SU-DHL-6 (cell line): ENCODE measurements around the gene TMEM37.
A peak's percentile ranks its signal among the peaks of the same experiment; 100 is the strongest.

Experiments used
- H2AFZ ChIP-seq: fragments of 200-600 bp; sonication (generic); 2 replicates; pipeline ENCODE4 v1.6.1; 2014; ENCODE audit warnings: low read depth, mild to moderate bottlenecking, moderate library complexity, mixed read lengths, antibody characterized with exemption, low read length; ENCODE audit not compliant: severe bottlenecking
- H3F3A ChIP-seq: fragments of 200-600 bp; shearing (Covaris generic); 2 replicates; pipeline ENCODE4 v1.6.0; 2016; ENCODE audit warnings: antibody characterized with exemption, mild to moderate bottlenecking; ENCODE audit not compliant: insufficient read depth
- H3K27ac ChIP-seq: fragments of 200-600 bp; sonication (generic); 2 replicates; pipeline ENCODE4 v1.5.1; 2016; ENCODE audit warnings: low read depth, mild to moderate bottlenecking, low read length, moderate library complexity, mixed read lengths
- H3K27me3 ChIP-seq: fragments of 200-600 bp; sonication (generic), shearing (Covaris generic); 2 replicates; pipeline ENCODE4 v1.6.0; 2014; ENCODE audit warnings: mild to moderate bottlenecking, low read length
- H3K36me3 ChIP-seq: fragments of 200-600 bp; sonication (generic); 2 replicates; pipeline ENCODE4 v1.6.1; 2014; ENCODE audit warnings: mild to moderate bottlenecking, low read length, mixed read lengths
- H3K4me2 ChIP-seq: fragments of 300-600, 200-600 bp; shearing (Covaris generic), sonication (generic); 2 replicates; pipeline ENCODE4 v1.6.0; 2014; ENCODE audit warnings: low read length, low read depth, mild to moderate bottlenecking; ENCODE audit not compliant: poor library complexity, severe bottlenecking
- H3K4me3 ChIP-seq: fragments of 200-600 bp; sonication (generic); 2 replicates; pipeline ENCODE4 v1.5.1; 2014; ENCODE audit warnings: antibody characterized with exemption, low read length, mild to moderate bottlenecking, mixed read lengths; ENCODE audit not compliant: insufficient read depth, poor library complexity, severe bottlenecking
- H3K79me2 ChIP-seq: fragments of 200-600 bp; sonication (generic); 2 replicates; pipeline ENCODE4 v1.6.1; 2014; ENCODE audit warnings: mild to moderate bottlenecking, low read length, moderate library complexity; ENCODE audit not compliant: insufficient read depth
- H3K9ac ChIP-seq: fragments of 200-600 bp; sonication (generic); 2 replicates; pipeline ENCODE4 v1.7.0; 2014; ENCODE audit warnings: mild to moderate bottlenecking, low read length
- H3K9me2 ChIP-seq: fragments of 200-600 bp; sonication (generic); replicated peaks from 2 replicates; pipeline ENCODE4 v1.6.1; 2014; ENCODE audit warnings: low read length; ENCODE audit not compliant: insufficient read depth
- H3K9me3 ChIP-seq: fragments of 200-600 bp; sonication (generic); 2 replicates; pipeline ENCODE4 v1.6.1; 2014; ENCODE audit warnings: low read length, mixed read lengths; ENCODE audit not compliant: insufficient read depth
- H4K20me1 ChIP-seq: fragments of 200-600 bp; sonication (generic); 2 replicates; pipeline ENCODE4 v1.6.1; 2014; ENCODE audit warnings: low read depth, mild to moderate bottlenecking, antibody characterized with exemption, low read length, moderate library complexity, mixed read lengths
- CTCF ChIP-seq: fragments of 200-600 bp; sonication (generic); IDR thresholded peaks from one replicate; pipeline ENCODE4 v1.5.1; 2017; ENCODE audit warnings: antibody characterized with exemption, mild to moderate bottlenecking, low read length, moderate library complexity; ENCODE audit not compliant: insufficient read depth, poor library complexity, severe bottlenecking
- EZH2phosphoT487 ChIP-seq: fragments of 200-600 bp; sonication (generic), shearing (Covaris generic); conservative IDR thresholded peaks from 2 replicates; pipeline ENCODE4 v1.6.1; 2018; ENCODE audit warnings: mild to moderate bottlenecking, antibody characterized with exemption, low read length, moderate library complexity, mixed read lengths

The TMEM37 gene, protein sequence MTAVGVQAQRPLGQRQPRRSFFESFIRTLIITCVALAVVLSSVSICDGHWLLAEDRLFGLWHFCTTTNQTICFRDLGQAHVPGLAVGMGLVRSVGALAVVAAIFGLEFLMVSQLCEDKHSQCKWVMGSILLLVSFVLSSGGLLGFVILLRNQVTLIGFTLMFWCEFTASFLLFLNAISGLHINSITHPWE

DNA sequence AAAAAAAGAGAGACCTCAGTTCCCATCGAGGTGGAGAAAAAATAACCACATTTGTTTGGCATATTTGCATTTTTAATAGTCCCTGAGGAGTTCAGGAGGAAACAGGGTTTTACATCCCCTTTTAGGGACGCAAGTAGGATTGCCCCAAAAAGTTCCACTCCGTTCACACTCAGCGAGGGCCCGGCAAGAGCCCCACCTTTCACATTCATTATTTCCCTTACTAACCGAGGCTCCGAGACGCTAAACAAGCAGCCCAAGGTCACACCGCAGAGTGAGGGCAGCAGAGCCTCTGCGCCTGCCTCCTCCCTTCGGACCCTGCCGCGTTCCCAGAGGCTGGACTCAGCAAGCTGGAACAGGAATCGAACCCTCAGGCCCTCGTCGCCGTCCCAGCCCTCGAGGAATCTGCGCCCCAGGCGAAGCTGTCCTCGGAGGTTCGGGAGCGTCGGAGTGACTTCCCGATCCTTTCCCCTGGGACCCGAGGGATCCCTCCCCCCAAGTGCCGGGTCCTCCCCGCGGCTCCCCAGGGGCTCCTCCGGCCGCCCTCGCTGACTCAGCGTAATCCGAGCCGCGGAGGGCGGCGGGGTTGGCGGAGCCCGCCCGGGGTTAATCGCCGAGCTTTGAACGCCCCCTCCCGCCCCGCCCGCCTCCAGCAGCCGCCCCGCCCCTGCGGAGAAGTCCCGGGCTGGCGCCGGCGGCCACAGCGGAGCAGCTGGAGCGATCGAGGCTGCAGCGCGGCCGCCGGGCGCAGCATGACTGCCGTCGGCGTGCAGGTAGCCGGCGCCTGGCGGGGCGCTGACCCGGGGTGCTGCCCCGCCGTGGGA, at the start of gene TMEM37:
Gene TMEM37, plus strand, starts transcription at position 700 of the 821 bp plus-strand sequence. Its CDS starts 50 bp downstream, at position 750.
- H3K27ac ChIP-seq = no peak within 1 kb of the TSS
- peak within 1 kb of the TSS; percentile 62 for H3K4me2 ChIP-seq
- H3K4me3 ChIP-seq = peak within 1 kb of the TSS; percentile 44
- H3K27me3 ChIP-seq = no peaks in the 10 kb centered on the region
- no peaks in the 10 kb centered on the region for H4K20me1 ChIP-seq
- H3K9ac ChIP-seq = peak within 1 kb of the TSS; percentile 22; the same call in 1 of the 2 replicates
- no peaks in the 10 kb centered on the region for H3K9me3 ChIP-seq
- no peaks in the 10 kb centered on the region for H3K9me2 ChIP-seq
- no peaks in the 10 kb centered on the region for H3K36me3 ChIP-seq
- H3K79me2 ChIP-seq = no peaks in the 10 kb centered on the region
- TF ChIP-seq EZH2phosphoT487 (no peak), CTCF (no peak)
- H3F3A ChIP-seq = no peaks in the 10 kb centered on the region
- H2AFZ ChIP-seq = peak within 1 kb of the TSS; percentile 50

GRCh38 chr2:119383410-119384140, 48.1 kb upstream of the TMEM37 start:
- Histone ChIP-seq H3K9me2 (no peaks in the 10 kb centered on the region), H3K9ac (no peak overlapping the region), H2AFZ (no peak overlapping the region), H4K20me1 (no peaks in the 10 kb centered on the region), H3K4me3 (no peak overlapping the region), H3K79me2 (no peaks in the 10 kb centered on the region), H3K27me3 (no peaks in the 10 kb centered on the region), H3K36me3 (no peaks in the 10 kb centered on the region), H3F3A (no peaks in the 10 kb centered on the region), H3K9me3 (no peaks in the 10 kb centered on the region), H3K4me2 (peak overlapping the region; percentile 8), H3K27ac (peak overlapping the region; percentile 45; the same call in 1 of the 2 replicates)
- TF ChIP-seq CTCF = no peak
- TF ChIP-seq EZH2phosphoT487 = no peak

DNA sequence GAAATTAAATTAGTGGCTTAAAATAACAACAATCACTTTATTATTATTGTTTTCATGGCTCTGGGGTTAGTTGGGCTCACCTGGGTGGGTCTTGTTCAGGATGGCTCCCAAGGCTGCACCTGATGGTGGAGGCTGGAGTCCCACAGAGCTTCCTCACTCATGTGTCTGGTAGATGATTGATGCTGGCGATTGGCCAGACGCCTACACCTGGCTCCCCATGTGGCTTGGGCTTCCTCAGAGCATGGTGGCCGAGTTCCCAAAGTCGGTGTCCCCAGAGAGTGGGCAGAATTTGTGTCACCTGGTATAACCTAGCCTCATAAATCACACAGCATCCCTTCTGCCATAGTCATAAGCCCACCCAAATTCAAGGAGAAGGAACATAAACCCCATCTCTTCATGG, 46.7 kb upstream of the TMEM37 start:
- no peak overlapping the region for H3K4me3 ChIP-seq
- TF ChIP-seq CTCF (no peak), EZH2phosphoT487 (no peak)
- H2AFZ ChIP-seq = no peak overlapping the region
- no peaks in the 10 kb centered on the region for H3F3A ChIP-seq
- no peaks in the 10 kb centered on the region for H3K9me2 ChIP-seq
- H4K20me1 ChIP-seq = no peaks in the 10 kb centered on the region
- H3K27me3 ChIP-seq = no peaks in the 10 kb centered on the region
- no peak overlapping the region for H3K4me2 ChIP-seq
- no peaks in the 10 kb centered on the region for H3K79me2 ChIP-seq
- H3K27ac ChIP-seq = no peak overlapping the region
- H3K36me3 ChIP-seq = no peaks in the 10 kb centered on the region
- no peaks in the 10 kb centered on the region for H3K9me3 ChIP-seq
- no peak overlapping the region for H3K9ac ChIP-seq
